HUES48 (cell line): ENCODE results near the gene PILRA.
A peak's percentile ranks its signal among the peaks of the same experiment; 100 is the strongest.

Experiments used
- H3K27ac ChIP-seq: one replicate; pipeline ENCODE4 v1.7.0; 2013; ENCODE audit warnings: low read depth, low read length, inconsistent platforms
- H3K27me3 ChIP-seq: 2 replicates; pipeline ENCODE4 v1.6.1; 2013; ENCODE audit warnings: mild to moderate bottlenecking, low read length; ENCODE audit not compliant: control insufficient read depth, insufficient read depth
- H3K36me3 ChIP-seq: 2 replicates; pipeline ENCODE4 v1.6.1; 2013; ENCODE audit warnings: low read length; ENCODE audit not compliant: control insufficient read depth, insufficient read depth
- H3K4me1 ChIP-seq: 2 replicates; pipeline ENCODE4 v1.6.1; 2013; ENCODE audit warnings: mild to moderate bottlenecking, low read length; ENCODE audit not compliant: control insufficient read depth, insufficient read depth
- H3K4me3 ChIP-seq: 2 replicates; pipeline ENCODE4 v1.5.1; 2013; ENCODE audit warnings: mild to moderate bottlenecking, low read depth, low read length
- H3K9ac ChIP-seq: 2 replicates; pipeline ENCODE4 v1.6.1; 2013; ENCODE audit warnings: mild to moderate bottlenecking, low read depth, low read length, moderate library complexity
- H3K9me3 ChIP-seq: 2 replicates; pipeline ENCODE4 v1.6.1; 2013; ENCODE audit warnings: low read length; ENCODE audit not compliant: control insufficient read depth, insufficient read depth

PILRA gene

GRCh38 chr7:100430493-100431285, 57.4 kb downstream of the PILRA start:
- Histone ChIP-seq H3K27me3 (peaks cover 7% of the 10 kb centered on the region), H3K9ac (peak overlapping the region; percentile 41; the same call in 1 of the 2 replicates), H3K36me3 (peaks cover 42% of the 10 kb centered on the region), H3K27ac (peak overlapping the region; percentile 100), H3K9me3 (no peaks in the 10 kb centered on the region), H3K4me1 (peaks cover 14% of the 10 kb centered on the region), H3K4me3 (peak overlapping the region; percentile 83)

GRCh38 chr7:100431286-100431735, 58.0 kb downstream of the PILRA start:
- Histone ChIP-seq H3K9me3 (no peaks in the 10 kb centered on the region), H3K27ac (peak overlapping the region; percentile 100), H3K36me3 (peaks cover 42% of the 10 kb centered on the region), H3K9ac (no peak overlapping the region), H3K4me3 (no peak overlapping the region), H3K27me3 (peaks cover 7% of the 10 kb centered on the region), H3K4me1 (peaks cover 14% of the 10 kb centered on the region)

GRCh38 chr7:100432053-100432452, 58.8 kb downstream of the PILRA start:
- no peak overlapping the region for H3K27ac ChIP-seq
- no peak overlapping the region for H3K9ac ChIP-seq
- no peaks in the 10 kb centered on the region for H3K9me3 ChIP-seq
- no peak overlapping the region; the same call in 1 of the 2 replicates for H3K4me3 ChIP-seq
- peaks cover 42% of the 10 kb centered on the region for H3K36me3 ChIP-seq
- H3K4me1 ChIP-seq: peaks cover 14% of the 10 kb centered on the region
- H3K27me3 ChIP-seq: peaks cover 7% of the 10 kb centered on the region

GRCh38 chr7:100432621-100433275, 59.5 kb downstream of the PILRA start:
- peaks cover 14% of the 10 kb centered on the region for H3K4me1 ChIP-seq
- H3K9me3 ChIP-seq: no peaks in the 10 kb centered on the region
- H3K4me3 ChIP-seq: no peak overlapping the region
- peaks cover 3% of the 10 kb centered on the region; the same call in 1 of the 2 replicates for H3K27me3 ChIP-seq
- no peak overlapping the region for H3K9ac ChIP-seq
- peaks cover 42% of the 10 kb centered on the region for H3K36me3 ChIP-seq
- H3K27ac ChIP-seq: no peak overlapping the region

- peaks cover 42% of the 10 kb centered on the region for H3K36me3 ChIP-seq
- H3K27me3 ChIP-seq: no peaks in the 10 kb centered on the region
- no peak overlapping the region for H3K4me3 ChIP-seq
- H3K4me1 ChIP-seq: peaks cover 14% of the 10 kb centered on the region
- no peak overlapping the region for H3K27ac ChIP-seq
- no peak overlapping the region for H3K9ac ChIP-seq
- no peaks in the 10 kb centered on the region for H3K9me3 ChIP-seq
Measured at GRCh38 chr7:100433276-100433591, 59.9 kb downstream of the PILRA start.

- H3K4me3 ChIP-seq: no peak overlapping the region
- no peaks in the 10 kb centered on the region for H3K9me3 ChIP-seq
- no peak overlapping the region for H3K9ac ChIP-seq
- no peaks in the 10 kb centered on the region for H3K27me3 ChIP-seq
- H3K4me1 ChIP-seq: peaks cover 14% of the 10 kb centered on the region
- H3K27ac ChIP-seq: peak overlapping the region; percentile 26
- H3K36me3 ChIP-seq: peaks cover 42% of the 10 kb centered on the region
Measured at GRCh38 chr7:100433592-100434296, 60.5 kb downstream of the PILRA start.

GRCh38 chr7:100434297-100435144, 61.2 kb downstream of the PILRA start:
- H3K9me3 ChIP-seq: no peaks in the 10 kb centered on the region
- H3K4me3 ChIP-seq: peak overlapping the region; percentile 85
- no peaks in the 10 kb centered on the region for H3K27me3 ChIP-seq
- no peak overlapping the region for H3K9ac ChIP-seq
- H3K27ac ChIP-seq: peak overlapping the region; percentile 94
- H3K36me3 ChIP-seq: peaks cover 42% of the 10 kb centered on the region
- H3K4me1 ChIP-seq: peaks cover 14% of the 10 kb centered on the region

- H3K36me3 ChIP-seq: peaks cover 42% of the 10 kb centered on the region
- no peaks in the 10 kb centered on the region for H3K27me3 ChIP-seq
- H3K4me3 ChIP-seq: peak overlapping the region; percentile 85
- H3K4me1 ChIP-seq: peaks cover 11% of the 10 kb centered on the region
- no peaks in the 10 kb centered on the region for H3K9me3 ChIP-seq
- H3K27ac ChIP-seq: peak overlapping the region; percentile 94
- H3K9ac ChIP-seq: peak overlapping the region; percentile 90
Measured at GRCh38 chr7:100435401-100436304, 62.4 kb downstream of the PILRA start.

- Histone ChIP-seq H3K4me1 (no peaks in the 10 kb centered on the region), H3K27me3 (no peaks in the 10 kb centered on the region), H3K27ac (no peak overlapping the region), H3K4me3 (no peak overlapping the region), H3K36me3 (peaks cover 25% of the 10 kb centered on the region), H3K9ac (no peak overlapping the region), H3K9me3 (no peaks in the 10 kb centered on the region)
Measured at GRCh38 chr7:100437150-100438100, 64.1 kb downstream of the PILRA start.
